Activated CD8-positive, alpha-beta memory T cell treated with anti-CD3 and anti-CD28 coated beads for 1 hour (primary cell): ENCODE data around the gene KLK1.
"Not testable (repeated sequence)": the region's sequence is repeated elsewhere in the genome, so short reads cannot be mapped to it uniquely, and the experiment has no call there.

Source experiments
- DNase-seq, 2 donors: peaks; one replicate each; pipeline ENCODE4 v3.0.0-alpha.2; 2020; ENCODE audit warnings: low read depth in 1 of 2; ENCODE audit errors: extremely low read depth in 1 of 2

The KLK1 gene

GRCh38 chr19:50817941-50818858 lies 5.4 kb downstream of the KLK1 start:
- peak in 1 of 2 donors; percentile 16 for DNase-seq

GRCh38 chr19:50815439-50815838 lies 8.1 kb downstream of the KLK1 start:
- no peak for DNase-seq

GRCh38 chr19:50814883-50815282 lies 8.7 kb downstream of the KLK1 start:
- no peak for DNase-seq

GRCh38 chr19:50812474-50812873 lies 11.1 kb downstream of the KLK1 start:
- DNase-seq = no peak

GRCh38 chr19:50811622-50812238 lies 11.9 kb downstream of the KLK1 start:
- not testable (repeated sequence) for DNase-seq

GRCh38 chr19:50808856-50809255 lies 14.7 kb downstream of the KLK1 start:
- no peak for DNase-seq

GRCh38 chr19:50804420-50805272 lies 18.9 kb downstream of the KLK1 start:
- peak; percentile 93 for DNase-seq

GRCh38 chr19:50803633-50804419 lies 19.8 kb downstream of the KLK1 start:
- no peak for DNase-seq

- no peak for DNase-seq
These were observed 22.5 kb downstream of the KLK1 start for GRCh38 chr19:50801107-50801506.

- DNase-seq = no peak
These were observed 24.1 kb downstream of the KLK1 start for GRCh38 chr19:50799547-50799851.

GRCh38 chr19:50798659-50799546 lies 24.7 kb downstream of the KLK1 start:
- DNase-seq = no peak

- DNase-seq = no peak
These were observed 25.6 kb downstream of the KLK1 start for GRCh38 chr19:50797781-50798658.

- DNase-seq = no peak
These were observed 26.2 kb downstream of the KLK1 start for GRCh38 chr19:50797429-50797780.

- DNase-seq = no peak
These were observed 26.8 kb downstream of the KLK1 start for GRCh38 chr19:50796634-50797428.

- no peak for DNase-seq
These were observed 27.4 kb downstream of the KLK1 start for GRCh38 chr19:50796128-50796633.

- DNase-seq = no peak
These were observed 27.9 kb downstream of the KLK1 start for GRCh38 chr19:50795664-50796073.

GRCh38 chr19:50794876-50795663 lies 28.5 kb downstream of the KLK1 start:
- no peak for DNase-seq
